Measurements from ENCODE around the gene ACP1.

GRCh38 chr2:287911-288757, 23.4 kb downstream of the ACP1 start, which contains the start of gene ALKAL2:
- TF ChIP-seq CTCF (IDR thresholded peaks at IDR 0.05) (no peak), RAD21 (conservative IDR thresholded peaks at IDR 0.05 in 1 of 2, IDR thresholded peaks at IDR 0.05 in 1 of 2) (no peak), E2F6 (IDR thresholded peaks at IDR 0.05; ENCODE audit: borderline replicate concordance, low read depth) (no peak), CBX2 (IDR thresholded peaks at IDR 0.05; ENCODE audit: borderline replicate concordance, low read depth) (no peak), RFX5 (IDR thresholded peaks at IDR 0.05) (no peak), MAZ (IDR thresholded peaks at IDR 0.05; ENCODE audit: borderline replicate concordance, low read depth, low read length) (no peak), MYC (IDR thresholded peaks at IDR 0.05; ENCODE audit: borderline replicate concordance, low read length) (no peak), ESRRA (IDR thresholded peaks at IDR 0.05; ENCODE audit: borderline replicate concordance, low read length) (no peak), BHLHE40 (IDR thresholded peaks at IDR 0.05; ENCODE audit: low read depth, low read length) (no peak), ZSCAN20 (CRISPR knock-in tag; IDR thresholded peaks at IDR 0.05) (no peak), POLR2A (IDR thresholded peaks at IDR 0.05; ENCODE audit: low read length) (no peak), CHD4 (IDR thresholded peaks at IDR 0.05; ENCODE audit: borderline replicate concordance) (no peak)
